CD14-positive monocyte (primary cell): ENCODE data around the gene FRAS1. TPM values are rescaled to one million over a fixed set of nuclear protein-coding genes. Genes with fewer than 3 reads are reported as not detected.

Experiments used
- DNase-seq, 3 donors: peaks; one replicate each; pipeline ENCODE4 v3.0.0-alpha.2; 2011 to 2022
- H2AFZ ChIP-seq: 2 replicates; pipeline ENCODE4 v1.6.0; 2012; ENCODE audit warnings: mild to moderate bottlenecking, low read depth, low read length, inconsistent platforms; ENCODE audit not compliant: insufficient read depth, poor library complexity, severe bottlenecking
- H3K27ac ChIP-seq, 2 donors: 1 replicate in 1 of 2; 2 replicates in 1 of 2; pipeline ENCODE4 v1.5.1; 2012 to 2013; ENCODE audit warnings: low read length in 2 of 2, control low read depth in 1 of 2, inconsistent platforms in 1 of 2, low read depth in 1 of 2, mild to moderate bottlenecking in 1 of 2
- H3K27me3 ChIP-seq, 2 donors: one replicate each; pipeline versions ENCODE4 v1.6.0 to v1.6.1; 2011 to 2013; ENCODE audit warnings: low read length in 2 of 2; ENCODE audit not compliant: control insufficient read depth in 2 of 2, insufficient read depth in 2 of 2
- H3K36me3 ChIP-seq, 2 donors: replicated peaks in 1 of 2; 1 replicate in 1 of 2; 2 replicates in 1 of 2; pipeline versions ENCODE4 v1.5.1 to v1.6.1; 2012 to 2013; ENCODE audit warnings: low read length in 2 of 2, control low read depth in 1 of 2, inconsistent platforms in 1 of 2, mild to moderate bottlenecking in 1 of 2; ENCODE audit not compliant: insufficient read depth in 2 of 2, control insufficient read depth in 1 of 2
- H3K4me1 ChIP-seq, 2 donors: 1 replicate in 1 of 2; 2 replicates in 1 of 2; pipeline versions ENCODE4 v1.5.1 to v1.6.1; 2012 to 2013; ENCODE audit warnings: low read length in 2 of 2, control low read depth in 1 of 2, inconsistent platforms in 1 of 2, mild to moderate bottlenecking in 1 of 2, moderate library complexity in 1 of 2; ENCODE audit not compliant: insufficient read depth in 2 of 2, control insufficient read depth in 1 of 2
- H3K4me2 ChIP-seq: replicated peaks from 2 replicates; pipeline ENCODE3; 2012; ENCODE audit warnings: low read length, moderate library complexity, mild to moderate bottlenecking; ENCODE audit not compliant: poor library complexity, severe bottlenecking; ENCODE audit errors: extremely low read depth
- H3K4me3 ChIP-seq, 3 experiments: fragments of 200-600 bp in 1 of 3; sonication (generic) in 1 of 3; replicated peaks in 1 of 3; 1 replicate in 2 of 3; 2 replicates in 1 of 3; pipeline ENCODE4 v1.5.1; 2011 to 2013; ENCODE audit warnings: low read length in 3 of 3, mild to moderate bottlenecking in 3 of 3, control low read depth in 2 of 3, low read depth in 2 of 3, inconsistent platforms in 1 of 3, moderate library complexity in 1 of 3
- H3K79me2 ChIP-seq: 2 replicates; pipeline ENCODE4 v1.6.0; 2012; ENCODE audit warnings: mild to moderate bottlenecking, control low read depth, inconsistent platforms, low read length, moderate library complexity; ENCODE audit not compliant: insufficient read depth
- H3K9ac ChIP-seq: 2 replicates; pipeline ENCODE4 v1.6.0; 2017; ENCODE audit warnings: low read length, mild to moderate bottlenecking; ENCODE audit not compliant: insufficient read depth, poor library complexity, severe bottlenecking
- H3K9me3 ChIP-seq, 2 donors: replicated peaks in 1 of 2; 1 replicate in 1 of 2; 2 replicates in 1 of 2; pipeline versions ENCODE4 v1.5.1 to v1.6.1; 2012 to 2013; ENCODE audit warnings: low read length in 2 of 2, control low read depth in 1 of 2; ENCODE audit not compliant: control insufficient read depth in 1 of 2, insufficient read depth in 1 of 2
- H4K20me1 ChIP-seq: 2 replicates; pipeline ENCODE4 v1.6.0; 2012; ENCODE audit warnings: mild to moderate bottlenecking, low read length, control low read depth, moderate library complexity; ENCODE audit not compliant: insufficient read depth
- H3K27ac Mint-ChIP-seq, 7 donors: one replicate each; pipeline ENCODE4 v1.8.0; 2020; ENCODE audit warnings: mild to moderate bottlenecking in 7 of 7, mixed read lengths in 7 of 7, moderate library complexity in 6 of 7, inconsistent platforms in 2 of 7
- H3K27me3 Mint-ChIP-seq, 3 donors: one replicate each; pipeline ENCODE4 v1.8.0; 2021 to 2022; ENCODE audit warnings: low read depth in 3 of 3, mild to moderate bottlenecking in 3 of 3, mixed read lengths in 3 of 3, moderate library complexity in 3 of 3, inconsistent platforms in 1 of 3
- H3K36me3 Mint-ChIP-seq, 2 donors: one replicate each; pipeline ENCODE4 v1.8.0; 2020; ENCODE audit warnings: mixed read lengths in 2 of 2, inconsistent platforms in 1 of 2, mild to moderate bottlenecking in 1 of 2
- H3K4me1 Mint-ChIP-seq: one replicate; pipeline ENCODE4 v1.8.0; 2020; ENCODE audit warnings: mild to moderate bottlenecking, mixed read lengths
- H3K4me3 Mint-ChIP-seq, 2 donors: one replicate each; pipeline ENCODE4 v1.8.0; 2020; ENCODE audit warnings: mild to moderate bottlenecking in 2 of 2, mixed read lengths in 2 of 2, moderate library complexity in 1 of 2
- H3K9me3 Mint-ChIP-seq, 7 donors: one replicate each; pipeline ENCODE4 v1.8.0; 2020 to 2022; ENCODE audit warnings: mixed read lengths in 7 of 7, mild to moderate bottlenecking in 6 of 7, moderate library complexity in 6 of 7, inconsistent platforms in 2 of 7
- whole genome bisulfite sequencing: methylation state at CpG from one replicate; pipeline ENCODE4 v1.1.5; 2013; ENCODE audit warnings: missing lambda C conversion rate; ENCODE audit not compliant: insufficient coverage; 5-methylcytosine and 5-hydroxymethylcytosine counted together
- intact Hi-C, 2 donors: fragments of 100-400 bp; cut with micrococcal nuclease; formaldehyde crosslinking; loops; one replicate each; pipeline versions ENCODE4 v1.15.0 to v1.15.1; 2023
- polyA plus RNA-seq, 3 donors: library from polyadenylated mRNA; depleted of rRNA in 1 of 3; unstranded in 2 of 3; stranded (reverse) in 1 of 3; fragments of 300-500 nt in 2 of 3; fragments of >200 nt in 1 of 3; fragmentation: Illumina TruSeq in 2 of 3; gene quantifications; 1 replicate in 2 of 3; 2 replicates in 1 of 3; pipeline ENCODE4 v1.2.3, GENCODE V29; 2012 to 2021
- TF ChIP-seq, protein P1 (sequence below): fragments of 200-600 bp; IDR thresholded peaks from one replicate; pipeline ENCODE4 v1.8.0; 2022; ENCODE audit warnings: antibody characterized with exemption, mild to moderate bottlenecking

FRAS1 gene
- polyA plus RNA-seq, 3 donors: not detected

DNA sequence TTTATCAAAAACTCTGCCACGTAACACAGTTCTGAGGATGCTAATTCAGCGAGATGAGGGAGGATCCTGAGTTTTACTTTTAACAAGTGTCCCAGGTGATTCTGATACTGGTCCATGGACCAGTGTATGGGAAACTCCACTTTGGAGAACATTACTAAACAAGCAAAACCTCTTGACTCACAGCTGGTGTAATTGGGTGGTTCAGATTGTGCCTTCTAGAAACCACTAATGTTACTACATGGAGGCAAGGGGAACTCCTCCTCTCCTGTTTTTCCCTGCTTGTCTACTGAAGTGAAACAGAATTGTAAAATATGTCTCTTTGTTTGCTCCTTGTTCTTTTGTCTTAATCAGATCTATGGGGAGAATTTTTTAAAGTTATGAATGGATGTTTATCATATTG lies 62.6 kb downstream of the FRAS1 start:
- H3K27me3 ChIP-seq: no peaks in the 10 kb centered on the region
- H3K9me3 ChIP-seq: no peaks in the 10 kb centered on the region
- intact Hi-C loops: no loop called here
- Mint-ChIP-seq H3K27ac (no peak overlapping the region), H3K27me3 (peaks cover 0 to 1% (median 1%) of the 10 kb centered on the region in 3 donors), H3K4me3 (no peak overlapping the region), H3K36me3 (no peaks in the 10 kb centered on the region), H3K9me3 (peaks cover 2 to 15% (median 7%) of the 10 kb centered on the region in 7 donors), H3K4me1 (no peaks in the 10 kb centered on the region)
- TF ChIP-seq, protein P1, sequence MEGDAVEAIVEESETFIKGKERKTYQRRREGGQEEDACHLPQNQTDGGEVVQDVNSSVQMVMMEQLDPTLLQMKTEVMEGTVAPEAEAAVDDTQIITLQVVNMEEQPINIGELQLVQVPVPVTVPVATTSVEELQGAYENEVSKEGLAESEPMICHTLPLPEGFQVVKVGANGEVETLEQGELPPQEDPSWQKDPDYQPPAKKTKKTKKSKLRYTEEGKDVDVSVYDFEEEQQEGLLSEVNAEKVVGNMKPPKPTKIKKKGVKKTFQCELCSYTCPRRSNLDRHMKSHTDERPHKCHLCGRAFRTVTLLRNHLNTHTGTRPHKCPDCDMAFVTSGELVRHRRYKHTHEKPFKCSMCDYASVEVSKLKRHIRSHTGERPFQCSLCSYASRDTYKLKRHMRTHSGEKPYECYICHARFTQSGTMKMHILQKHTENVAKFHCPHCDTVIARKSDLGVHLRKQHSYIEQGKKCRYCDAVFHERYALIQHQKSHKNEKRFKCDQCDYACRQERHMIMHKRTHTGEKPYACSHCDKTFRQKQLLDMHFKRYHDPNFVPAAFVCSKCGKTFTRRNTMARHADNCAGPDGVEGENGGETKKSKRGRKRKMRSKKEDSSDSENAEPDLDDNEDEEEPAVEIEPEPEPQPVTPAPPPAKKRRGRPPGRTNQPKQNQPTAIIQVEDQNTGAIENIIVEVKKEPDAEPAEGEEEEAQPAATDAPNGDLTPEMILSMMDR: no peak
- H3K27ac ChIP-seq: no peak overlapping the region
- no peak overlapping the region for H3K9ac ChIP-seq
- H3K4me2 ChIP-seq: no peak overlapping the region
- DNase-seq: no peak
- no peaks in the 10 kb centered on the region for H3K79me2 ChIP-seq
- no peaks in the 10 kb centered on the region for H4K20me1 ChIP-seq
- no peaks in the 10 kb centered on the region for H3K4me1 ChIP-seq
- no CpG with 5 or more reads among the region's 2 CpGs for WGBS
- no peaks in the 10 kb centered on the region for H3K36me3 ChIP-seq
- H2AFZ ChIP-seq: no peak overlapping the region
- H3K4me3 ChIP-seq: no peak overlapping the region

DNA sequence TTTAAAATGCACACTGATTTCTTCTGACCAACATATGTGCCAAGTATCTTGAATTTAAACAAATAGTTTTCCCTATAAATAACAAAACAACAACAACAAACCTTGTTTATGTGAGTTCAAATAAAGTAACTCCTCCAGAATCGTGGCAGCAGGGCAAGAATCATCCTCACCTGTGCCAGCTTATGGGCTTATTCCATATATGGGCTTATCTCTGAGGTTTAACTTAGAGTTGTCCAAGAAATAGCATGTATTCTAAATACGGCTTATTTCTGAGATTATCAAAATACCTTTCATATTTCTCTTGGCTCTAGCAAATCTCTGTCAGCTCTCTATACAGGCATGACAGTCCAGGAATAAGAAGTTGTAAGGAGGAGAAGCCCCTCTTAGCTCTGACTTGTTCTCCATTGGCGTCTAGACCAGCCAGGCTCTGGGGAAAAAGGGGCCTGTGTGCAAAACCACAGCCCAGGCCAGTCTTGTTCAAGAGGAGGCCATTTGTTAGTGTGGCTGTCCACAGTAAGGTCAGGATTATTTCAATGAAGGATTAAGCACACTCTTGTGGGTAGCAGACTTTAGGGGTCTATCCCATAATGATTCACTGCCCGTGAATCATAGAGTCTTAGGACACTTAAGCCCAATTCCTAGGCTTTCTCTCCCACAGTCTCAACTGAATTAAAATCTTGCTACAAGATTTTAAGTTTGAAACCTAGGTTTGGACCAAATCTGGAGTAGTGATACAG lies 63.2 kb downstream of the FRAS1 start:
- Histone ChIP-seq H3K9me3 (no peaks in the 10 kb centered on the region), H3K4me3 (no peak overlapping the region), H3K27me3 (no peaks in the 10 kb centered on the region), H3K79me2 (no peaks in the 10 kb centered on the region), H3K4me1 (no peaks in the 10 kb centered on the region), H2AFZ (no peak overlapping the region), H3K36me3 (no peaks in the 10 kb centered on the region), H3K9ac (no peak overlapping the region), H4K20me1 (no peaks in the 10 kb centered on the region), H3K27ac (no peak overlapping the region), H3K4me2 (no peak overlapping the region)
- Mint-ChIP-seq H3K4me1 (no peaks in the 10 kb centered on the region), H3K27me3 (peaks cover 0 to 1% (median 1%) of the 10 kb centered on the region in 3 donors), H3K27ac (no peak overlapping the region), H3K9me3 (peaks cover 0 to 15% (median 7%) of the 10 kb centered on the region in 7 donors), H3K36me3 (no peaks in the 10 kb centered on the region), H3K4me3 (no peak overlapping the region)
- TF ChIP-seq, protein P1: no peak
- no peak for DNase-seq
- intact Hi-C loops: no loop called here
- 89% methylated on average over 1 of the region's 4 CpGs for WGBS
